ENCODE data around the gene NEDD4L. TPM values are rescaled to one million over a fixed set of nuclear protein-coding genes. Genes with fewer than 3 reads are reported as not detected.
A peak's percentile ranks its signal among the peaks of the same experiment; 100 is the strongest.

Gene NEDD4L
- total and polyA plus RNA-seq, 12 donors = 17.8 to 110 (median 37.6) TPM

GRCh38 chr18:58308463-58308862 is 264.4 kb downstream of the NEDD4L start:
- H3K9me3 ChIP-seq (replicated peaks in 1 of 3) = no peaks in the 10 kb centered on the region
- H3K27ac ChIP-seq = no peak overlapping the region
- H3K36me3 ChIP-seq (replicated peaks in 1 of 2) = no peaks in the 10 kb centered on the region
- 80 to 92% (median 89%) methylated on average over 6 to 8 of the region's 8 CpGs for WGBS, 4 donors
- intact Hi-C loops (cut with DNase I) = no loop called here
- H3K4me1 ChIP-seq (replicated peaks in 1 of 2) = no peaks in the 10 kb centered on the region
- TF ChIP-seq CTCF (IDR thresholded peaks at IDR 0.05) (no peak), POLR2A (IDR thresholded peaks at IDR 0.05) (no peak)
- no peak for DNase-seq
- H3K27me3 ChIP-seq = no peaks in the 10 kb centered on the region
- no peak overlapping the region for H3K4me3 ChIP-seq

- H3K27me3 ChIP-seq = no peaks in the 10 kb centered on the region
- TF ChIP-seq POLR2A (IDR thresholded peaks at IDR 0.05) = no peak
- TF ChIP-seq CTCF (IDR thresholded peaks at IDR 0.05) = no peak
- H3K27ac ChIP-seq = no peak overlapping the region
- no peak for DNase-seq
- H3K36me3 ChIP-seq (replicated peaks in 1 of 2) = no peaks in the 10 kb centered on the region
- intact Hi-C loops (cut with DNase I) = no loop called here
- H3K4me3 ChIP-seq = no peak overlapping the region
- peaks cover 5 to 6% of the 10 kb centered on the region in 2 donors for H3K4me1 ChIP-seq (replicated peaks in 1 of 2)
- WGBS, 4 donors = 82 to 93% (median 87%) methylated on average over 7 to 8 of the region's 8 CpGs
- H3K9me3 ChIP-seq (replicated peaks in 1 of 3) = no peaks in the 10 kb centered on the region
Observed at GRCh38 chr18:58309099-58309498, 265.1 kb downstream of the NEDD4L start.

- H3K27ac ChIP-seq = no peak overlapping the region
- intact Hi-C loops (cut with DNase I) = no loop called here
Observed at GRCh38 chr18:58309610-58310239, 265.7 kb downstream of the NEDD4L start.

GRCh38 chr18:58310517-58310916 is 266.5 kb downstream of the NEDD4L start:
- peak in 1 of 7 donors; percentile 25 for DNase-seq
- Histone ChIP-seq H3K27ac (no peak overlapping the region), H3K4me3 (no peak overlapping the region), H3K27me3 (no peaks in the 10 kb centered on the region), H3K4me1 (replicated peaks in 1 of 2) (peaks cover 15 to 20% of the 10 kb centered on the region in 2 donors), H3K9me3 (replicated peaks in 1 of 3) (no peaks in the 10 kb centered on the region), H3K36me3 (replicated peaks in 1 of 2) (no peaks in the 10 kb centered on the region)
- no peak for TF ChIP-seq CTCF (IDR thresholded peaks at IDR 0.05)
- WGBS, 4 donors = 74 to 90% (median 82%) methylated on average over 7 of the region's 7 CpGs
- intact Hi-C loops (cut with DNase I) = no loop called here

More at GRCh38 chr18:58309610-58310239, 265.7 kb downstream of the NEDD4L start:
- no peak overlapping the region for H3K4me3 ChIP-seq
- no peaks in the 10 kb centered on the region for H3K27me3 ChIP-seq
- H3K36me3 ChIP-seq (replicated peaks in 1 of 2) = no peaks in the 10 kb centered on the region
- H3K4me1 ChIP-seq (replicated peaks in 1 of 2) = peaks cover 10 to 12% of the 10 kb centered on the region in 2 donors
- TF ChIP-seq CTCF (IDR thresholded peaks at IDR 0.05) (no peak), POLR2A (IDR thresholded peaks at IDR 0.05) (no peak)
- DNase-seq = no peak
- H3K9me3 ChIP-seq (replicated peaks in 1 of 3) = no peaks in the 10 kb centered on the region
- 93 to 99% (median 95%) methylated on average over 7 of the region's 7 CpGs for WGBS, 4 donors

Data from adrenal gland (tissue), 12 donors.